GM23338 (cell line): Measurements from ENCODE around the gene SLC25A24.

Source experiments
- CREB1 ChIP-seq: fragments of 250-450 bp; sonication (Bioruptor Pico); IDR thresholded peaks from 2 replicates; pipeline ENCODE4 v1.5.0; 2020; ENCODE audit warnings: low read depth, mild to moderate bottlenecking, moderate library complexity
- CTCF ChIP-seq, 2 experiments: fragments of 200-600 bp in 1 of 2; sonication (generic) in 1 of 2; conservative IDR thresholded peaks; 2 replicates each; pipeline versions ENCODE4 v1.5.1 to v1.6.1; 2016 to 2017; ENCODE audit warnings: antibody characterized with exemption in 2 of 2, low read depth in 2 of 2, mild to moderate bottlenecking in 2 of 2, moderate library complexity in 1 of 2
- ETS1 ChIP-seq: IDR thresholded peaks from 2 replicates; pipeline ENCODE4 v1.6.1; 2016; ENCODE audit warnings: antibody characterized with exemption
- EZH2 ChIP-seq: fragments of 200-600 bp; sonication (generic); IDR thresholded peaks from one replicate; pipeline ENCODE4 v1.8.0; 2017; ENCODE audit warnings: antibody characterized with exemption, mild to moderate bottlenecking, low read depth; ENCODE audit not compliant: unreplicated experiment
- EZH2phosphoT487 ChIP-seq: fragments of 200-600 bp; sonication (generic); IDR thresholded peaks from one replicate; pipeline ENCODE4 v1.8.1; 2018; ENCODE audit warnings: antibody characterized with exemption; ENCODE audit not compliant: unreplicated experiment
- POLR2AphosphoS5 ChIP-seq: IDR thresholded peaks from 2 replicates; pipeline ENCODE4 v1.6.1; 2016; ENCODE audit warnings: antibody characterized with exemption, low read depth
- ZNF331 ChIP-seq: fragments of 250-450 bp; sonication (Bioruptor Pico); IDR thresholded peaks from 2 replicates; pipeline ENCODE4 v1.5.0; 2020; ENCODE audit warnings: low read depth, mild to moderate bottlenecking, moderate library complexity

- TF ChIP-seq CTCF (conservative IDR thresholded peaks at IDR 0.05; ENCODE audit: low read depth in 2 of 2) (no peak), CREB1 (CRISPR knock-in tag) (no peak), ZNF331 (CRISPR knock-in tag) (no peak), EZH2 (no peak), ETS1 (no peak), POLR2AphosphoS5 (no peak), EZH2phosphoT487 (no peak)
Measured at GRCh38 chr1:108151548-108151947, 48.6 kb downstream of the SLC25A24 start.
